ENCODE results near the gene GFM1.

DNA sequence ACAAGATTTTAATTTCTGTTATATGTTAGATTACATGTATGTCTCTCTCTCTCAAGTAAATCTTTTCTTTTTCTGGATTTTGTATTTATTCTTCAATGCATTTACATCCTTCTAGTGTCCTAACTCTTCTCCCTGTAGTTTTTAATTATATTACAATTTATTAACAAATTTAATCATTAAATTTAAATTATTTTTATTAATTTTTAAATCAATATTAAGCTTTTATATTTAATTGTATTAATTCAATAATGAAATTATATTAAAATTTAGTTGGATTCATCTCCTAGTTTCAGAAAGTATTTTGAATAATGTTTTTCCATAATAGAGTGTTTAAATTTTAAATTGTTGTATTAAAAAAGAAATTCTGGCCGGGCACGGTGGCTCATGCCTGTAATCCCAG lies 43.5 kb upstream of the GFM1 start:
- TF ChIP-seq, protein P1, sequence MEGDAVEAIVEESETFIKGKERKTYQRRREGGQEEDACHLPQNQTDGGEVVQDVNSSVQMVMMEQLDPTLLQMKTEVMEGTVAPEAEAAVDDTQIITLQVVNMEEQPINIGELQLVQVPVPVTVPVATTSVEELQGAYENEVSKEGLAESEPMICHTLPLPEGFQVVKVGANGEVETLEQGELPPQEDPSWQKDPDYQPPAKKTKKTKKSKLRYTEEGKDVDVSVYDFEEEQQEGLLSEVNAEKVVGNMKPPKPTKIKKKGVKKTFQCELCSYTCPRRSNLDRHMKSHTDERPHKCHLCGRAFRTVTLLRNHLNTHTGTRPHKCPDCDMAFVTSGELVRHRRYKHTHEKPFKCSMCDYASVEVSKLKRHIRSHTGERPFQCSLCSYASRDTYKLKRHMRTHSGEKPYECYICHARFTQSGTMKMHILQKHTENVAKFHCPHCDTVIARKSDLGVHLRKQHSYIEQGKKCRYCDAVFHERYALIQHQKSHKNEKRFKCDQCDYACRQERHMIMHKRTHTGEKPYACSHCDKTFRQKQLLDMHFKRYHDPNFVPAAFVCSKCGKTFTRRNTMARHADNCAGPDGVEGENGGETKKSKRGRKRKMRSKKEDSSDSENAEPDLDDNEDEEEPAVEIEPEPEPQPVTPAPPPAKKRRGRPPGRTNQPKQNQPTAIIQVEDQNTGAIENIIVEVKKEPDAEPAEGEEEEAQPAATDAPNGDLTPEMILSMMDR (IDR thresholded peaks at IDR 0.05), result no peak
- TF ChIP-seq POLR2AphosphoS5 (IDR thresholded peaks at IDR 0.05), result no peak
